ENCODE data around the gene CD9. TPM values are rescaled to one million over a fixed set of nuclear protein-coding genes. Genes with fewer than 3 reads are reported as not detected.
"Not testable (repeated sequence)": the region's sequence is repeated elsewhere in the genome, so short reads cannot be mapped to it uniquely, and the experiment has no call there.

Gene CD9
- total RNA-seq, 1 donor from 2014 or later, result 298 TPM

DNA sequence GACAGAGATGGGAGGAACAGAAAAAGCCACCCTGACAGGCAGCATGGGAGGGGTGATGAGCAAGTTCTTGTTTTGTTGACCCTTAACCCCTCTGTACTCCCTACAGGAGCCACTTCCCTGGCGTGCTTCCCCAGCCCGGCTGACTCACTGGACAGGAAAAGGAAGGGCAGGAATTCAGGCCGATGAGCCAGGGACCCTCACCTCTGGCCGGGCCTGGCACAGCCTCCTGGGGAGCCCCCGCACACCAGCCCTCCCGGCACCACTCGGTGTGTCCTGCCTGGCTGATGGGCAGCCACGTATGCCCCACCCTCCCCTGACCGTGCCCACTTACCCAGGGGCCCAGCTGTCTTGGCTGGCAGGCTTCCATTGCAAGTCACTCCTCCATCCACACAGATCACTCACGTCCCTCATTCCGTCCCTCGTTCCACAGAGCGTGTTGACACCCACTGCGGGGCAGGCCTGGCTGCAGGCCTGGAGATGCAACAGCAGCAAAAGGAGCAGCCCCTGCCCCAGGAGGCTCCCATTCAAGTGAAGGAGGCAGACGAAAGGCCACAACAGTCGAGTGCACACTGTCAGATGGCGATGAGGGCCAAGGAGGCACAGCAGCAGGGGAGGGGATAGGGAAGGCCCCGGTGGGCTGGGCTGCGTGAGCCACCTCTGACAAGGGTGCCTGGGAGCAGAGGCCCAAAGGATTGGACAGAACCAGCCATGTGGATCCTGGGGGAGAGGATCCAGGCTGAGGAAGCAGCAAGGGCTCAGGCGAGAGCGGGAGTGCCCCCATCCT lies 19.7 kb upstream of the CD9 start:
- DNase-seq, result peak; percentile 86

DNA sequence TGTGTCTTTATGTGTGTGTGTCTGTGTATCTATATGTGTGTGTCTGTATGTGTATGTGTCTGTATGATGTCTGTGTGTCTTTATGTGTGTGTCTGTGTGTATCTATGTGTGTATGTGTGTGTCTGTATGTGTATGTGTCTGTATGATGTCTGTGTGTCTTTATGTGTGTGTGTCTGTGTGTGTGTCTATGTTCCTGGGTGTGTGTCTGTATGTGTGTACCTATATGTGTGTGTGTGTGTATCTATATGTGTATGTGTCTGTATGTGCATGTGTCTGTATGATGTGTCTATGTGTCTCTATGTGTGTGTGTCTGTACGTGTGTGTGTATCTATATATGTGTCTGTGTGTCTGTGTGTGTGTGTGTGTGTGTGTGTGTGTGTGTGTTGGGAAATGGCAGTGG lies 19.0 kb upstream of the CD9 start:
- DNase-seq, result no peak

DNA sequence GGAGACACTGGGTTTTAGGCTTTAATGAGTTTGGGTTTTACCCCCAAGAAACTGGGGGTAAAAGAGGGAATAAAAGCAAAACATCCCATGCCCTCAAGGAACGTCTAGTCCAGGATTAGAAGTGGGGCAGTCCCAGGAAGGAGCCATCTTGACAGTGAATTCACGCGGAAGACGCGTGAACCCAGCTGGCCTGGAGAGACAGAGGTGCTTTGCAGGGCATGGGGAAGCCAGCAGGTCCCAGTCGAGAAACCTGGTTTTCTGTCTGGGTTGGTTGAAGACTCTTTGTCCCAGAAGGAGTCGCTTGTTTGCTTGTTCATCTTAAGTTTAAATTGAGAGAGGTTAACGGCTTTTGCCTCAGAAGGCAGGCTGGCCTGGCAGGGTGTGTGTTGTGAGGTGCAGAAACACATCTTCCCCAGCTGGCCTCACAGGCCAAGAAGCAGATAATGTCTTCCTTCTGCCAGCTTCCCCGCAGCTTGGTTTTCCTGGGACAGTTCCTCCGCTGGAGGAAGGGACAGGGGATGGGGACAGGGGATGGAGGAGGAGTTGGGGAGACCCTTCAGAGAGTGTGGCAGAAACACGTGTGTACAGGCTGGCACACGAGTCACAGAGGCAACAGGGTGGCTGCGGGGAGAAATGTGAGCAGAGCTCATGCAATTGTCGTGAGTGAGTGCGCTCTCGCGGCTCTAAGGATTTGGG lies 18.5 kb upstream of the CD9 start:
- no peak for DNase-seq

DNA sequence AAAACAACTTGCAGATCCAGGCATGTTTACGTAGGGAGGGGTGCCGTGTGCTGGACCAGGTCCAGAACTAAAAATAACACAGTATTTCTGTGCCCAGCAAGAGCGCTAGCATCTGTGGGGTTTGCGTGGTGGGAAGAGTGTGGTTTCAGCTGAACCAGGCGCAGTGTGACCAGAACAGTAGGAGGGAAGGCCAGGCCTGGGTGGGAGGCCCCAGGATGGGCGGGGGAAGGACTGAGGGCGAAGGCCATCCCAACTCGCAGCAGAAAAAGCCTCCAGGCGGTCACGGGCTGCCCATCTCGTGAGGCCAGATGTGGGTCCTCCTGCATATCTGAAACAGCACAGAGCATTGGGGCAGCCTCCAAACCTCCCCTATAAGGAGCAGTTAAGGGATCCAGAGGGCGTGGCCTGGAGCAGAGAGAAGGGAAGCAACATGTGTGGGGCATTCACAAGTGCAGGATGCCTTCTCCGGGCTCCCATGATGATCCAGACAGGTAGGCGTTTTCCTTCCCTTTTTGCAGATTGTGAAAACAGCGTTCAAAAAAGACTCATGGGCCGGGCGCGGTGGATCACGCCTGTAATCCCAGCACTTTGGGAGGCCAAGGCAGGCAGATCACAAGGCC lies 17.8 kb upstream of the CD9 start:
- peak; percentile 89 for DNase-seq

DNA sequence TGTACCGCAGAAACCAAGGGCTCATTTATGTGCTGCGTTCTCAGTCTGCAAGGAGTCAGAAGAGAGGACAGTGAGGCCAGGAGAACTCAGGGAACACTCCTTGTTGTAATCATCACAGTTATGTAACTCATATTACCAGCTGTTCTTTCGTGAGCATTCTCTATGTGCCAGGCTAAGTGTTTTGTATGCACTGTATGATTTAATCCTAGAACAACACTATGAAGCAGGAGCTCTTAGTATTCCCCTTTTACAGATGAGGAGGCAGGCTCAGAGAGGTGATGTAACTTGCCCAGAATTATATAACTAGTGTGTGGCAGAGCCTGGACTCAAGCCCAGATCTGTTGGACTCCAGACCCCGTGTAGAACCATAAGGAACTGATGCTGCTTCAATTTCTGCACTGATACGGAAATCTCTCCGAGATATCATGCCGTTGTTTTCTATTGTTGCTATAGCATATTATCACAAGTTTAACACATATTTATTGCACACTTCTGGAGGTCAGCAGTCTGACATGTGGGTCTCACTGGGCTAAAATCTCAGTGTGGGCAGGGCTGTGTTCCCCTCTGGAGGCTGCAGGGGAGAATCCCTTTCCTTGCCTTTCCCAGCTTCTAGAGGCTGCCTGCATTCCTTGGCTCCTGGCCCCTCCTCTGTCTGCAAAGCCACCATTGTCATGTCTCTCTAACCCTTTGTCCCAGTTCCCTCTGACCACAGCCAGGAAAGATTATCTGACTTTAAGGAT lies 16.3 kb upstream of the CD9 start:
- no peak for DNase-seq

DNA sequence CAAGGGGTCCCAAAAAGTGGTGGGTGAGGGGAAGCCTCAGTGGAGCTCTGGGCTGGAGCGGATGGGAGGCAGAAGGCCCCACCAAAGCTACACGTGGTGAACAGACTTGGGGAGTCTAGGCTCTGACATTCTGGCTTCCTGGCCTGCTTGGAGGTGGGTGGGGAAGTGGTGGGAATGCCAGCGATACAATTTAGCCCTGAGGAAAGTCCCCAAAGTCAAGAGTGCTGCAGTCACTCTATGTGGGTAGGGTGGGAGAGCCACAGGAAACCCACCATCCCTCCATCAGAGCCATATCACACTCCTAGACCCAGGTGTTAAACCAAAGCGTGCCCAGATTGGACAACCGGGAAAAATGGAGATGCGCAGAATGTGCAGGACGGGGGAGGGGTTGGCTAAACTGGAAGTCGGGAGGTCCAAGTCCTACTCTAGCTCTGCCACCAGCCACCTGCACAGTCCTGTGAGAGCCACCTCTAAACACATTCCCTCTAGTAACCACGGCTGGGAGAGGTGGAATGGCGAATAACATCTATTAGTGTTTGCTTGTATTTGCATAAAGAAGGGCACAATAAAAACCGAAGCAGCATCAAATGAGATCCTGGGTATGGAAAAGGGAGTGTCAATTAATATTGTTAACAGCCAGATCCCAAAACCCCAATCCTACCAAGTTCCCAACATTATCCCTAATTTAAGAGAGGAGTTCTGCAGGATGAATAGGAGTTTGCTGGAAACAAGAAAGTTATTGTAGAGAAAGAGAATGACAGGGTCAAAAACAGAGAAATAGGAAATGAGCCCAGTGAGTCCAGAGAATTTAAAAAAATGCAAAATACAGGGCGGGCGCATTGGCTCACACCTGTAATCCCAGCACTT lies 14.0 kb upstream of the CD9 start:
- DNase-seq, result no peak

DNA sequence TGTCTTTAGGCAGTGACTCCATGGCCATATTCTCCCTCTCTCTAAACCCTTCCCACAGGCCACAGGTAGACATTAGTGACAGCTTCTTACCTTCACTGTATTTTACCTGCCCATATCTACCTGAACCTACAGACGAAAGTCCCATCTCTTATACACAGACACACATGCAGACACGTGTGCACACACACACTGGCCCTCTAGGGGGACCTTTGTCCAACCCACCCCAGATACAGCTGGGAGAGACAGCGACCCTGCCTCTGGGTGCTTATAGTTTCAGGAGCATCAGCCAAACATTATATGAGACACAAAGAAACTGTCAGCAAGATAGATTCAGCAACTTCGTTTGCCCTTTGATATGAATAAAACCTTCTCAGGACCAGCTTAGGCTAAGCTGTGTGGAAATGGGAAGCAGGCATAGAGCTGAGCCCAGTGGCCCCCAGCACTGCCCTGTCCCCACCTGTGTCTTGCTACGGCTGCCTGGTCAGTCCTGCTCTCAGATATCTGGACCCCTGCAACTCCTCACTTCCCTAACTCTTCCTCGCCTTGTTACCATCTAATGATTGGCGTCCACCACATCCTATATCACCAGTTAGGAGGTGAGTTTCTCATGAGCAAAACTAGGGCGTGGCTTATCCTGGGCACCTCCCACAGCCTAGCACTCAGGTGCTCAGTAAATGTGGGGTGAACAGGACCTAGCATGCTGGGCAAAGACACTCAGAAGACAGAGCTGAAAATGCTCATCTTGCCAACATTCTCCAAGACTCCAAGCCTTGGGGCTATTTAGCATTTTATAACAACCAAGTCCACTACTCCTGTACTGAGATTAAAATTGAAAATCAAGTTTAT lies 12.0 kb upstream of the CD9 start:
- no peak for DNase-seq

DNA sequence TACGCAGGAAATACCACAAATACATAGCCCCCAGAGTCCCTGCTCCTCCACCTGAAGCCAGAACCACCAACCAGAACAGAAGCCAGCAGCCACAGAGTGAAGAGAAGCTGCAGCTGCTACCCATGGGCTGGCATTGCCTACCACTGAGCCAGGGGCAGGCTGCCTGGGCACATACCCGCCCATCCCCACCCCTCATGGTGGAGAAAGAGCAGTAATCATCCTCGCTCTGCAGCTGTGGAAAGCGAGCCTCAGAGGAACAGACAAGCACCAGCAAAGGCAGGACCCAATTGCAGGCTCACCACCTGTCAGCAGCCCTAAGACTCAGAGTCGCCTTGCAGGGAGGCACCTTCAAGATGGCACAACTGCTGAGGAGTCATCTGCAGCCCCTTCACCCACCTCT lies 11.2 kb upstream of the CD9 start:
- no peak for DNase-seq

DNA sequence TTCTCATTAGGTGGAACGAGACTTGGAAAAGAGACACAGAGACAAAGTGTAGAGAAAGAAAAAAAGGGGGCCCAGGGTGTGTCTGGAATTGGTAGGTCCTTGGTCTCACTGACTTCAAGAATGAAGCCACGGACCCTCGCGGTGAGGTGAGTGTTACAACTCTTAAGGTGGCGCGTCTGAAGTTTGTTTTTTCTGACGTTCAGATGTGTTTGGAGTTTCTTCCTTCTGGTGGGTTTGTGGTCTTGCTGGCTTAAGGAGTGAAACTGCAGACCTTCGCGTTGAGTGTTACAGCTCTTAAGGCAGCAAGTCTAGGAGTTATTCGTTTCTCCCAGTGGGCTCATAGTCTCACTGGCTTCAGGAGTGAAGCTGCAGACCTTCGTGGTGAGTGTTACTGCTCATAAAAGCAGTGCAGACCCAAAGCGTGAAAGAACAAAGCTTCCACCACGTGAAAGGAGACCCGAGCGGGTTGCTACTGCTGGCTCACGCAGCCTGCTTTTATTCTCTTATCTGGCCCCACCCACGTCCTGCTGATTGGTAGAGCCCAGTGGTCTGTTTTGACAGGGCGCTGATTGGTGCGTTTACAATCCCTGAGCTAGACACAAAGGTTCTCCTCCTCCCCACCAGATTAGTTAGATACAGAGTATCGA lies 10.1 kb upstream of the CD9 start:
- DNase-seq, result not testable (repeated sequence)

DNA sequence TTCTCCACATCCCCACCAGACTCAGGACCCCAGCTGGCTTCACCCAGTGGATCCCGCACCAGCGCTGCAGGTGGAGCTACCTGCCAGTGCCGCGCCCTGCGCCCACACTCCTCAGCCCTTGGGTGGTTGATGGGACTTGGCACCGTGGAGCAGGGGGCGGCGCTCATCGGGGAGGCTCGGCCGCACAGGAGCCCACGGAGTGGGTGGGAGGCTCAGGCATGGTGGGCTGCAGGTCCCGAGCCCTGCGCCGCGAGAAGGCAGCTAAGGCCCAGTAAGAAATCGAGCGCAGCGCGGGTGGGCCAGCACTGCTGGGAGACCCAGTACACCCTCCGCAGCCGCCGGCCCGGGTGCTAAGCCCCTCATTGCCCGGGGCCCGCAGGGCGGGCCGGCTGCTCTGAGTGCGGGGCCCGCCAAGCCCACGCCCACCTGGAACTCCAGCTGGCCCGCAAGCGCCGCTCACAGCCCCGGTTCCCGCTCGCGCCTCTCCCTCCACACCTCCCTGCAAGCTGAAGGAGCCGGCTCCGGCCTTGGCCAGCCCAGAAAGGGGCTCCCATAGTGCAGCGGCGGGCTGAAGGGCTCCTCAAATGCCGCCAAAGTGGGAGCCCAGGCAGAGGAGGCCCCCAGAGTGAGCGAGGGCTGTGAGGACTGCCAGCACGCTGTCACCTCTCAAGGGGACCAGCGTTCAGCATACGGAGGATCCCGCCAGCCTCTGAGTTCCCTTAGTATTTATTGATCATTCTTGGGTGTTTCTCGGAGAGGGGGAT lies 9.3 kb upstream of the CD9 start:
- DNase-seq, result not testable (repeated sequence)

DNA sequence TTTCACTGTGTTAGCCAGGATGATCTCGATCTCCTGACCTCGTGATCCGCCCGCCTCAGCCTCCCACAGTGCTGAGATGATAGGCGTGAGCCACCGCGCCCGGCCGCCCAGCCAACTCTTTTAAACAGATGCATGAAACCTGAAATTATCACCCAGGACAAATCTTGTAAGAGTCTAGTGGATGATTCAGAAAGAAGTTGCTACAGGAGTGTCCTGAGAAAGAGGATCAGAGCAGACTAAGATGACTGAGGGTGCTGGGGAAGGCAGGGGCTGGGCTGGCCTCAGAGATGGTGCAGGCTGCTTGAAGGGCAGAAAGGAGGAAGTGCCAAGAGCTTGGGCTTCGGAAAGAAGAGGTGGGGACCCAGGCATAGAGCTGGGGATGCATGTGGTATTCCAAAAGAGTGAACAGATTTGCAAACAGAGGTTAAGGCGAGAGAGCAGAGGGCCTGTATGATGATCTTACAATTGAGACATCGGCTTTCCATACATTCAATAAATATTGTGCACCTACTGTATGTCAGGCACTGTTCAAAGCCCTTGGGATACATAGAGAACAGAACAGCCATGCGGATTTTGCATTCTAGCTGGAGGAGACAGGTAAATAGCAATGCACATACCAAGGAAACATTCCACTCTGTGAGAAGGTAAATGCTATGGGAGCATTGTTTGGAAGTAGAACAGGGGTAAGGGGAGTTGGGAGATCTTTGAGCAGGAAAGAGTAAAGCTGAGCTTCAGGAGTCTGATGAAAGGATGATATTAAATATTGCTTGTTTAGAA lies 7.4 kb upstream of the CD9 start:
- DNase-seq, result no peak

DNA sequence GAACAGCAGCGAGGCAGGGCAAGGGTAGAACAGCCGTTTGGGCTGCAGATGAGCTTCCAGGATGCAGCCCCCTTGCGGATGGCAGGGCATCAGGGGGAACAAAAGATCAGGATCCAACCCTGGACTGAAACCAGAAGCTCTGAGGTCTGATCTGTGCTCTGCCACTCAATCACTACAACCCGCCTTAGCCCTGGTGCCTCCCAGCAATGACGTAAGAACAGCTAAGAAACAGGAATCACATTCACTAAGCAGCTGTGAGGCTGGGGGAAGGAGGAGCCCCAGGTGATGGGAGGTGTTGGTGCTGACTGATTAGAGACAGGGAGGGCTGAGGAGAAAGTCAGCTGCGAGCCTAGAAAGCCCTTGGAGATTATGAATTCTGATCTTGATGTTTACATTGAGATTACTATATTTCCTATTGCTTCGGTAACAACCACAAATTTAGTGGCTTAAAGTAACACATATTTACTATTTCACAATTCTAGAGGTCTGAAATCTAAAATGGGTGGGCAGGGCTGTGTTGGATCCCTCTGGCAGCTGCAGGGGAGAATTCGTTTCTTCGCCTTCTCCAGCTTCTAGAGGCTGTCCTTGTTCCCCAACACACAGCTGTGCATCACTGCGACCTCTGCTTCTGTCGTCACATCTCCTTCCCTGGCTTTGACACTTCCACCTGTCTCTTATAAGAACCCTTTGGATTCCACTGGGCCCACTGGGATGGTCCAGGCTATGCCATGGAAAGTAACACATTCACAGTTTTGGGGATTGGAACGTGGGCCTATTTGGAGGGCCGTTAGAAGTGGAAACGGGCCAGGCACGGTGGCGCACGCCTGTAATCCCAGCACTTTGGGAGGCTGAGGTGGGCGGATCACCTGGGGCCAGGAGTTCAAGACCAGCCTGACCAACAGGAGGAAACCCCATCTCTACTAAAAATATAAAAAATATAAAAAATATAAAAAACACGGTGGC lies 6.1 kb upstream of the CD9 start:
- DNase-seq, result peak; percentile 88

DNA sequence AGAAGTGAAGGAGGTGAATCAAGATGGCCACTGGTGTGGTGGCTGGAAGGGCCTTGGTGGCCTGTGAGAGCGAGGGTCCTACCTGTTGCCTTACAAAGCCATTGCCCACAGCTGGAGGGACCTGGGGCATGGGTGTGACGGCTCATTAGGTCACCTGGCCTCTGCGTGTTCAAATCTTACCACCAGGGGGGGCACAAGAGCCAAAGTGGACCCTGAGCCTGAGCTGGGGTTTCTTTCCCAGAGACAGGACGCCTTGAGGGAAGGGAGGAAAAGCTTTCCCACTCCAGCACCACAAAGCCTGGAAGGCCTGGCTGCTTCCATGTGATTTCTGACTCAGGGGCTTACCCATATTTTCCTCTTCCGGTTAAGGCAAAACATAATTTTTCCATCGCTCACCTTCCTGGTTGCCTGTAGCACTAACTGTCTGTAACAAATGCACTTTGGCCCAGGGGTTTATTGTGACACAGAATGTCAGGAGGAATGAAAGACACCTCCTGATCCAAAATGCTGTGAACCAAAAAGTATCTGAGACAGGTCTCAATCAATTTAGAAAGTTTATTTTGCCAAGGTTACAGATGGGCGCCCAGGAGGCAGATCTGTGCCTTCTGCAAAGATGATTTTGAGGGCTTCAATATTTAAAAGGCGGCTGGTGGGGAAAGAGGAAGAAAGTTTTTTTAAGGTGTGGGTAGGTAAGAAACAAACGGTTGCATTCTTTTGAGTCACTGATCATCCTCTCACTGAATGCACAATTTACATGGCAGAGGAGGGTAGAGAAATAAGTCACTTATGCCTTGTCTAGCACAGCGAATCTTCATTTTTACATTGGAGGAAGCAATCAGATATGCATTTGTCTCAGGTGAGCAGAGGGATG lies 4.3 kb upstream of the CD9 start:
- peak; percentile 94 for DNase-seq

DNA sequence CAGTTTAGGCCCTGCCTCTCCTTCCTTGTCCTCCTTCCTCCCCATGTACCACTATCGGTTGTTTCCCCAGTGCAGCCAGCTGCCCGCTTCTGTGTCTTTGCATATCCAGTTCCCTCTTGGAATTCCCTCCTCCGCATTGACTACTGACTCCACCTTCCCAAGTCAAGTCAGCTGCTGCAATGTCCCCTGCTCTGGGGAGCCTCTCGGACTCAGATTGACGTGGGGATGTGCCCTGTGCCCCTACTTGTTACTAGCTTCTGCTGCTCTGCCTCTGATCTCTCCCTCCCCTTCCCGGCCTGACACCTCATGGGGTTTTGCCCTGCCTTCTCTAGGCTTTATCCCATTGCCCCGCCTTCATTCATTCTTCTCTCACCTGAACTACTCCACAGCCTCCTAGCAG lies 2.1 kb upstream of the CD9 start:
- peak; percentile 63 for DNase-seq

DNA sequence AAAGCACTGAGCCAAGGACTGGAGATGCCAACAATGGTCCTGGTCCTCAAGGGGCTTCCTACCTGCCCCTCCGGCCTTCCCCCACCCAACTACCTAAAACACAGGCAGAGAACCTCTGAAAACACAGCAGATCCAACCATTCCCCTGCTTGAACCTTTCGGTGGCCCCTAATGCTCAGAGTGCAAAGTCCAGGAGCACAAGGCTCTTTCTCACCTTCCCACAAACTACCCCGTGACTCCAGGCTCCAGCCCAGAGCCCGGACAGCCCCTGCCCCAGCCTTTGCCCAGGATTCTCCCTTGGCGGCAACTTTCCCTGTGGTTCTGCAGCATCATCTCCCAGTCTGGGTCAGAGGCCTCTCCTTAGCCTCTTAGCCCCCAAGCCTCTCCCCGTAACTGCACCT lies 1.6 kb upstream of the CD9 start:
- DNase-seq, result no peak

DNA sequence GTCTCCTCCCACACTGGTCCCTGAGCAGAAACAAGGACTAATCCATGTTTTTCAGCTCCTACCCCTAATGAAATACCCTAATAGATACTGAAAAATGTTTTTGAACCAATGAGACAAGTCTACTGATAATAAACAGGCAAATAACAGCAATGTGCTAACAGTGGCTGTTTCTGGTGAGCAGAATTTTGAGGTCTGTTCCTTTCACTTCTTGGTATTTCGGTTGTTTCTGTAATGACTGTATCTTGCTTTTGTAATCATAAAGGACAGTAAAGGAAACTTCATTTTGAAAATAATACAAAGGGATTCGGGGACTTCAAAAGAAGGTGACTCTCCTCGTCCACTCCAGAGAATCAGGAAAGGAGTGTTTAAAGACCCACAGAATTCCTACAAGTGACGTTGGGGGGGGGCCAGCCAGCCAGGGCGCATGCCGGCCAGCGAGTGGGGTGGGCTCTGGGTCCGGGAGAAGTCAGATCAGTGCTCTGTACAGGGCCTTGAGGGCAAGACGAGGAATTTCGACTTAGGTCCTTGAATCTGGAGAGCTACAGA lies 1.1 kb upstream of the CD9 start:
- DNase-seq, result no peak
